Measurements from ENCODE around the gene IQGAP2.

GRCh38 chr5:76425928-76426804, 23.1 kb downstream of the IQGAP2 start:
- no peak for TF ChIP-seq CTCF (IDR thresholded peaks at IDR 0.05)
- no peak for TF ChIP-seq POLR2A (IDR thresholded peaks at IDR 0.05)
